Measurements from ENCODE around the gene YLPM1.

YLPM1 gene

GRCh38 chr14:74792249-74793039 lies 29.3 kb downstream of the YLPM1 start:
- DNase-seq, result no peak

- no peak for DNase-seq
Observed at GRCh38 chr14:74793506-74794155, 30.5 kb downstream of the YLPM1 start.

GRCh38 chr14:74794947-74795346 lies 31.8 kb downstream of the YLPM1 start:
- no peak for DNase-seq

- no peak for DNase-seq
Observed at GRCh38 chr14:74799765-74800164, 36.6 kb downstream of the YLPM1 start.

- no peak for DNase-seq
Observed at GRCh38 chr14:74800780-74801179, 37.7 kb downstream of the YLPM1 start.

GRCh38 chr14:74801396-74801795 lies 38.3 kb downstream of the YLPM1 start:
- DNase-seq, result no peak

- no peak for DNase-seq
Observed at GRCh38 chr14:74804219-74804825, 41.2 kb downstream of the YLPM1 start.

GRCh38 chr14:74807853-74808545 lies 44.9 kb downstream of the YLPM1 start:
- DNase-seq, result no peak

GRCh38 chr14:74816124-74816523 lies 53.0 kb downstream of the YLPM1 start:
- no peak for DNase-seq

GRCh38 chr14:74820288-74820687 lies 57.2 kb downstream of the YLPM1 start:
- no peak for DNase-seq

GRCh38 chr14:74821267-74821915 lies 58.3 kb downstream of the YLPM1 start:
- no peak for DNase-seq

GRCh38 chr14:74824997-74825396 lies 61.9 kb downstream of the YLPM1 start:
- no peak for DNase-seq

GRCh38 chr14:74826574-74826973 lies 63.5 kb downstream of the YLPM1 start:
- DNase-seq, result no peak

- DNase-seq, result no peak
Observed at GRCh38 chr14:74829251-74829650, 66.1 kb downstream of the YLPM1 start.

GRCh38 chr14:74832849-74833248 lies 69.7 kb downstream of the YLPM1 start:
- DNase-seq, result no peak

- no peak for DNase-seq
Observed at GRCh38 chr14:74834692-74835392, 71.7 kb downstream of the YLPM1 start.

GRCh38 chr14:74835645-74836250 lies 72.6 kb downstream of the YLPM1 start:
- no peak for DNase-seq

- DNase-seq, result no peak
Observed at GRCh38 chr14:74836251-74836960, 73.3 kb downstream of the YLPM1 start.

- no peak for DNase-seq
Observed at GRCh38 chr14:74838166-74838565, 75.0 kb downstream of the YLPM1 start.

- no peak for DNase-seq
Observed at GRCh38 chr14:74840603-74841030, 77.5 kb downstream of the YLPM1 start.
